Measurements from ENCODE around the gene AK2.

The AK2 gene

DNA sequence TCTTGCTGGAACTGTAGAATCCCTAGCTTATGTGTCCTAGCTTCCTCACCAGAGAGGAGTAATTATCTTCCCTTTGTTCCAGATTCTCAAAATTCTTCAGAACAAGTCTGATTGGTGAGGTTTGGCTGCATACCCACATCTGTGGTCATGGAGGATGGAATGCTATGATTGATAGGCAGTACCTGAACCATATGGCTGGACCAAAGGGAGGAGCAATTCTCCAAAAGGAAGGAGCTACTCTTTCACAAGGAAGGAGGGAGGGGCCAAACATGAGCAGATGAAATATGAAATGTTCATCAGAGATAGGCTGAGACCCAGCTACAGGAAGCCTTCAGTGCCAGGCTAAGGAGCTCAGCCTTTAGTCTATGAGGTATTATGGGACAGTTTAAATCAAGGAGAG is 67.1 kb downstream of the AK2 start:
- DNase-seq: no peak

DNA sequence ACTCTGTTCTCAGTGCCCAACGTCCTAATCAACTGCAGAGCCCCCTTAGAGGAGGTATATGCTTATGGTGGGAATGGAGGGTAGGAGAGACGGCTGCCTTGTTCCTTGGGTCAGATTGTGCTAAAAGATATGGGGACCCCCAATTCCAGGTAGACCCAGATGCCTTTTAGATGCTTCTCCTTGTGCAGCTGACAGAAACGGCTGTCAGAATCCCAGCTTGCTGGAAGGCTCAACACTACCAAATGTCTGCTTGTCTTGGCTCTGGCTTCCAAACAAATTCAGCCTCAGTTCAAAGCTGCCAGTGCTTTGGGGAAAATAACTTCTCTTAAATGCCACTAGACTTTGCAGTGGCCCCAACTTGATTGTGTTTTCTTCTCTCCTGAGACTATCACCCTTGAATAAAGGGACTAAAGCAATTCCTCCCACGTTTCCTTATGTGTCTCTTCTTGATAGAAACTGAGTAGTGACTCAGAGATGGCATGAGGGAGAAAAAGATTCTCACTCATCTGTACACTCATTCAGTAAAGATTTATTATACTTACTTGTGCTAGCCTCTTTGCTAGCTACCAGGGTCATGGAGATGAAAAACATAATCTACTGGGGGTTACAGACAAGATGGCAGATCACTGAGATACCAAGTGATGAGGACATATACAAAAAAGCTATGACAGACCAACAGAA is 68.7 kb downstream of the AK2 start:
- no peak for DNase-seq

DNA sequence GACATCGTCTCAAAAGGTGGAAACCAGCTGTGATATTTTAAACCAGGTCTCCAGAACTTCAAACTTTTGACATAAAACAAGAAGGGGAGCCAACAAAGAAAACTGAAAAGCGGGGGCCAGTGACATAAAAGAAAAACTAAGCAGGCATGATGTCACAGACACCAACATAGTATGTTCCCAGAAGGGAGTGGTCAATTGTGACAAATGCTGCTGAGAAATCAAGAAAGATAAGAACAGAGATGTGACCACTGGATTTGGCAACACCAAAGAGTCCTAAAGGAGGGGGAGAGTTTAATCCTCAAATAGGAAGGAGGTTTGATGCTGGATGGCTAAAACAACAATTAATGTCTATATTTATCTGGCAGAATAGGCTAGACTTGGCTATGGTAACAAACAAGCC is 69.8 kb downstream of the AK2 start:
- DNase-seq: no peak

DNA sequence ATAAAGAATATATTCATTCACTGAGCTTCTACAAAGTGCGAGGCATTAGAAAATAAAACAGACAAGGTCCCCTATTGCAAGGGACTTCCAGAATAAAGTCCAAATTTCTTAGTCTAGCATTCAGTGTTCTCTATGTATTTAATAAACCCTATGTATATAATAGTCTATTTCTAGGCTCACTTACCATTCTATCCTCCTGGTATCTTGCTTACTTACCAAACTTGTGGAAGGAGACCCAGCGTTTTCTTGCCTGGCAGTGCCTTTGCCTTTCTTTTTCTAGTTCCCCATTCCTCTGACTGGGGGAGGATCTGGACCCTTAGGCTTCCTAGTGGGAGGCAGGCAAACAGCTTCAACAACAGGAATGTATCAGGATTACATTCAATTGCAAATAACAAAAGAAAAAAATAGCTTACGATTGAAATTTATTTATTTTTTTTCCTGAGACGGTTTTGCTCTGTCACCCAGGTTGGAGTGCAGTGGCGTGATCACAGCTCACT is 71.4 kb downstream of the AK2 start:
- DNase-seq: no peak

DNA sequence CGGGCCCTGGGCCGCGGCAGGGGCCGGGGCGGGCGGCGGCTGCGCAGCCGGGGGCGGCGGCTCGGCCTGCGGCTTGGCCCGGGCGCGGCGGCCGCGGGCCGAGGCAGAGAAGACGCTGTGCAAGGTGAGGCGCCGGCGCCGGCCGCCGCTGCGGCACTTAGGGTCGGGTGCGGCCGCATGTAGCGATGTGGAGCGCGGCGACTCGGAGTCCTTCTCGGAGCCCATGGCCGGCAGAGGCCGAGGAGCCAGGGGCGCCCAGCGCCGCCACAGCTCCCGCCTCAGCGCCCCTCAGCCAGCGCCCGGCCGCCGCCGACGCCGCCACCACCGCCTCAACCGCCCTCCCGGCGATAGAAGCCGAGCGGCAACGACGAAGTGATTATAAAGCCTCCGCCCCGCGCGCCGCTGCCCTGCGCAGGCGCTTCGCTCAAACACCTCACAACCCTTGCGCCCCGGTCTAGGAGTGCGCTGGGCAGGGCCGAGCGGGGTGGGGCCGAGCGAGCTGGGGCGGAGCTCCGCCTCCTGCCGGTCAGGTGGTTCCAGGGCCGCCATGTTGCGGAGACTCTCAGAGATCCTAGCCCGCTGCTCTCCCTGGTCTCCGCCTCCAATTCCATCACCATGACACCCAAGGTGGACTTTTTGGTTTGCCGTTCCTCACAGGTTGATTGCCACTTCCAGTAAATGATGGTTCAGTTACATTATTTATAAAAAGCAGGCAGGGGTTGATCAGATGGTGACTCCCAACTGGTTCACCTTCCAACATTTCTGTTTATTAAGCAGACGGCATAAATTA is 72.0 kb downstream of the AK2 start, which contains the start of gene RNF19B:
RNF19B (minus strand) TSS at position 349 of the 790 bp plus-strand sequence; CDS start at position 225, 124 bp downstream.
- DNase-seq: peak; percentile 96

DNA sequence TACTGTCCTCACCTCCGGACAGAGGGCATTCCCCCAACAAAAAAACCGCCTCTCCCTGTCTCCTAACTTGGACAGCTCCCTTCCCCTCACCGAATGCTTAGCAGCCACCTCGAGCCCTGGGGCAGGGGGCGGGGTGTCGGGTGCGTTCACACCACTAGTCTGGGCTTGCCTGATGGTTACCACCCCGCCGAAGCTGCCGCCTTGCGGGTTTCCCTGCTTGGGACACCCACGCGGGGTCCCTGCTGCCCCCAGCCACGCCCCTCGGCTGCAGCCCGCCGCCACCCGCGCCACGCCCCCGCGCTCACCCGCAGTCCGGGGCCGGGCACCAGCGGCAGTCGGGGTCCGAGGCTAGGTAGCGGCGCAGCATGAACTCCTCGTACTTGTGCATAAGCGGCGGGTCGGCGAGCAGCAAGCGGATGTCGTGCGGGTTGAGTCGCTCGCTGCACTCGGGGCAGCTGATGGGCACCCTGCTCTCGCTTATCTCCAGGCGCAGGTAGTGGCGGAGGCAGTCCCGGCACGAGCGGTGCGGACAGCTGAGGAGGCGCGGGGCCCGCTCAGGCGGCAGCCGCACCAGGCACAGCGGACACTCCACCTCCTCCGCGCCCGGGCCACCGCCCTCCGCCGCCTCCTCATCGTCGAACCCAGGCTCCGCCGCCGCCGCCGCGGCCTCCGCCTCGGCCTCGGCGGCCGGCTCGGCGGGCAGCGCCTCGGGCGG is 72.8 kb downstream of the AK2 start:
- DNase-seq: no peak

DNA sequence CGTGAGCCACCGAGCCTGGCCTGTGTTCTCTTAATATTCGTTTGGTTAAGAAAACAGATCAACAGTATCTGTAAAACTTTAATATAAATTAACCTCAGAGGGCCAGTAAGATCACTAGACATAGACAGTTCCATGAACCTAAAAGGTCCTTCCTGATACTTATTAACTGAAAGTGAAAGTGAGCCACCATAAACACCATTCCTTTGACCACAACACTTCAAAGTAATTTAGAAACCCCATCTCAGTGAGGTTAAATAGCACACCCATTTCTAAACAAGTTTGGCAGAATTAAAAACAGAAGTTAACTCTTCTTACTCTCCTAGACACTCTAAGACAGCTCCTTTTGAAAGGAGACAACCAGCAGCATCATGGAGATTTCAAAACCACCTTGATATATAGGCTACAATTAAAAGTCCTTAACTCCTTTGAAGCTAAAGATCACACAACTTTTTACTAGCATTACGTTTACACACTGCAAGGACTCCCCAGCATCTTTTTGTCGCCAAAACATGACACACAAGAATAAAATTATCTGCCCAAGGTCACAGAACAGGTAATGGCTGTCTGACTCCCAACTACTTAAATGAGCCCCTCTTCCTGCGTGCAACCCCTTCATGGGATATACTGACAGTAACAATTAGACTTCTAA is 74.3 kb downstream of the AK2 start:
- DNase-seq: no peak

DNA sequence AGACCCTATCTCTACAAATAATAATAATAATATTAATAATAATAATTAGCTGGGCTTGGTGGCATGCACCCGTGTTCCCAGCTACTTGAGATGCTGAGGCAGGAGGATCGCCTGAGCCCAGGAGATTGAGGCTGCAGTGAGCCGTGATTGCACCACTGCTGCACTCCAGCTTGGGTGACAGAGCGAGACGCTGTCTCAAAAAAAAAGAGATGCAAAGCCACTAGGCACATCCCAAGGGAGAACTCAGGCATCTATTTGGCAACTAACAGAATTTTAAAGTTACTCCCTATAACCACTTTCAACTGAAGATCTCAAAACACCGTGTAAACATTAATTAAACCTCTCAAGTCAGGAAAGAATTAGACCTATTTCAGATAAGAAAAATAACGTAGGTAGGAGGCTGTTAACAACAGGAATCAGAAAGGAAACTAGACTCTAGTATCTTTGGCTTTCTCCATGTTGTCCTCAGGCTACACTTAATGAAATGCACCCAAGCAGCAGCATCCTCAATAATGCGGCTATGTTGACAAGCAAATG is 75.8 kb downstream of the AK2 start:
- no peak for DNase-seq

DNA sequence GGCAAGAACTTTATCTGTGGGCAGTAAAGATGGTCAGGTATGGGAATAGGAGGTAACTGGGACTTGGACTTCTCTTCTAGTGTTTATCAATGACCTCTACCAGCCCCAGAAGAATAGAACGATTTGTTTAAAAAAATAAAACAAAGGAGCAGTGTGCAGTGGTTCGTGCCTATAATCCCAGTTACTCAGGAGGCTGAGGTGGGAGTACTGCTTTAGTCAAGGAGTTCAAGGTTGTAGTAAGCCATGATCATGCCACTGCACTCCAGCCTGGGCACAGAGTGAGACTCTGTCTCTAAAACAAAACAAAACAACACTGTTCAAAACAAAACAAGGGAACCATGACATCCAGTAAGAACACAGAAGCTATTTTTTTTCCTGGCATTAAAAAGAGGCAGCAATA is 76.3 kb downstream of the AK2 start:
- DNase-seq: no peak

DNA sequence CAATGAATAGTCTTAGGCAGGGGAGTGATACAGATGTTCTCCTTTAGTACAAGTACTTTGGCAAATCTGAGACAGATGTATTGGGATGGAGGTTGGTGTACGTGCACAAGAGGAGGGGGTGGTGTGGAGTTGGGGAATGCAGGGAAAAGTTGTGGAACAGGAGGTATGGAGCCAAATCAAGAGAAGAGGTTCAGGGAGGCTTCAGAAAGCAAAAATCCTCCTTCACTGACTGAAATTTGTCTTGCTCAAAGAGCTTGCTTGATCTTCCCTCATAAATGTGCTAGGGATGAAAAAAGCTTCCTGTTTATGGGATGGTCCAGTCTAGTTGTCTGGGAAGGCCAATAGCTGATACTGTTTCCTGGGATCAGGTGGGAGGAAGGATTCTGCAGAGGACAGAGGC is 77.9 kb downstream of the AK2 start:
- DNase-seq: no peak
